Fibroblast of skin of left biceps (primary cell): ENCODE measurements around the gene DDAH1.

Source experiments
- DNase-seq, 2 experiments: peaks; one replicate each; pipeline ENCODE4 v3.0.0-alpha.2; 2013; ENCODE audit warnings: low read depth in 2 of 2

DDAH1 gene

DNA sequence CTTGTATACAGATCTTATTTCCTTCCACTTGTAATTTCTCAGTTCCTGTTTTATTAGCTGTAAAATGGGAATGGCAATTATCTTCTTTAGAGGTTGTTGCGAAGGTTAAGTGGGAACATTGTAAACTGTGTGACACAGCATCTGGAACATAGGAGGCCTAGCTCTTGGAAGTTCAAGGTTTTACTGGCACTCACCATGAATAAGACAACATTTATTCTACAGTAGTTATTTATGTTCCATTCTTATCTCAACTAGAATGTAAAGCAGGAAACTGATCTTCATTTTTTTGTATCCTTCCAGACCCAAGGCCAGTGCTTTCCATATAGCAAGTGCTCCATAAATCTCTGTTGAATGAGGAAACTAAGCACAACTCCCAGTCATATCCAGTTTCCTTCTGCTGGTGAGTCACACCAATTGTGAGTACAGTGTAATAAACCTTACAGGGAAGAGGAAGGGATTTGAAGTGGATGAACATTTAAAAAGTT is 189.9 kb downstream of the DDAH1 start:
- no peak for DNase-seq

DNA sequence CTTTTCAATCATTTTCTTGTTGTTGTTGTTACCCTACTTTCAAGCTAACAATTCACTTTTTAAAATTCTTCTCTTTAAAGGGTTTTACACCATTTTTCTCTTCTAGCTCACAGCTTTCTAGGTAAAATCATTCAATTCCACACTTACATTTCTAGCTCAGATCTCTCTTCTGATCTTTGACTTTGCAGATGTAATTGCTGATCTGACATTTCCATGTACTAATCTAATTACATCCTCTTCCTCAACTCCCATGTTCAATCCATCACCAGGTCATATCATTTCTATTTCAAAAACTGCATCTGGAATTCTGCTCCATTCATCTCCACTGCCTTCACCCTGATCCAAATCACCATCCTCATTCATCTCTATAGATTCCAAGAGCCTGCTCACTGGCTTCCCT is 191.6 kb downstream of the DDAH1 start:
- DNase-seq = no peak

DNA sequence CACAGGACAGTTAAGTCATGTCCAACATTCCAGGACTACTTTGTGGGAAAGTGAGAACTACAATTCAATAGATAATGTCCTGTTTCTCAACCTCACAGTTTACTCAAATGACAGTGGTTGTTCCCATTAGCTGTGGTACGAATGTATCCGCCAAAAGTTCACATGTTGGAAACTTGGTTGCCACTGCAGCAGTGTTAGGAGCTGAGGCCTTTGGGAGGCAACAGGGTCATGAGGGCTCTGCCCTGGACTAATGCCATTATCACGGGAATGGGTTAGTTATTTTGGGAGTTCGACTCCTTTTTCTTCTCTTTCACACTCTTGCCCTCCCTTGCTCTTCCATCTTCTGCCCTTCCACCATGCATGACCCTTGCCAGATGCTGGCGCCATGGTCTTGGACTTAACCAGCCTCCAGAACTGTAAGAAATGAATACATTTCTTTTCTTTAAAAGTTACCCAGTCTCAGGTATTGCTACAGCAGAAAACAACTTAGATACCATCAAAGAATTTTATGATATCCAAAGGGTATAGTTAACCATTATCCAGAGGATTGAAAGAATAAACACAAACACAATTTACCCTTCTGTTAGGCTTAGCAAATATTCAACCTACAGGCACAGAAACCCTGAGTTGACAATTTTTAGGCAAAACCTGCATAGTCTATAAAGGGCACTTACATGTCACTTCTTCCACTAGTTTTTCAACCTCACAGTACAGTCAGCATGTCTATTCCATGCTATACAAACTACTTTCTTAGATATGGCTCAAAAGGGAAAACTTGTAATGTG is 196.0 kb downstream of the DDAH1 start:
- DNase-seq = no peak
